HG03175 (cell line): ENCODE measurements around the gene PPFIBP2.
A peak's percentile ranks its signal among the peaks of the same experiment; 100 is the strongest.

ENCODE experiments used
- ATAC-seq: cut with Tn5 transposase; IDR thresholded peaks from one replicate; pipeline ENCODE4 v1.9.1; 2021; ENCODE audit warnings: mild to moderate bottlenecking, moderate library complexity; ENCODE audit not compliant: unreplicated experiment

PPFIBP2 gene

GRCh38 chr11:7621090-7621489, 107.3 kb downstream of the PPFIBP2 start:
- no peak for ATAC-seq

- no peak for ATAC-seq
These were observed 107.8 kb downstream of the PPFIBP2 start for GRCh38 chr11:7621554-7621953.

GRCh38 chr11:7622721-7623120, 108.9 kb downstream of the PPFIBP2 start:
- no peak for ATAC-seq

GRCh38 chr11:7628660-7629059, 114.9 kb downstream of the PPFIBP2 start:
- ATAC-seq, result no peak

- no peak for ATAC-seq
These were observed 116.2 kb downstream of the PPFIBP2 start for GRCh38 chr11:7630002-7630401.

- no peak for ATAC-seq
These were observed 118.4 kb downstream of the PPFIBP2 start for GRCh38 chr11:7632211-7632610.

- no peak for ATAC-seq
These were observed 121.3 kb downstream of the PPFIBP2 start for GRCh38 chr11:7635137-7635536.

GRCh38 chr11:7635708-7636107, 121.9 kb downstream of the PPFIBP2 start:
- ATAC-seq, result no peak

GRCh38 chr11:7636350-7636749, 122.6 kb downstream of the PPFIBP2 start:
- no peak for ATAC-seq

- ATAC-seq, result no peak
These were observed 123.8 kb downstream of the PPFIBP2 start for GRCh38 chr11:7637447-7638157.

GRCh38 chr11:7638710-7639642, 125.2 kb downstream of the PPFIBP2 start:
- ATAC-seq, result peak; percentile 61

GRCh38 chr11:7639643-7640025, 125.8 kb downstream of the PPFIBP2 start:
- ATAC-seq, result no peak

- no peak for ATAC-seq
These were observed 127.0 kb downstream of the PPFIBP2 start for GRCh38 chr11:7640816-7641215.

GRCh38 chr11:7642747-7643146, 128.9 kb downstream of the PPFIBP2 start:
- no peak for ATAC-seq

GRCh38 chr11:7643314-7643713, 129.5 kb downstream of the PPFIBP2 start:
- no peak for ATAC-seq

GRCh38 chr11:7645206-7645605, 131.4 kb downstream of the PPFIBP2 start:
- no peak for ATAC-seq

- ATAC-seq, result no peak
These were observed 133.1 kb downstream of the PPFIBP2 start for GRCh38 chr11:7646866-7647265.

- ATAC-seq, result no peak
These were observed 134.5 kb downstream of the PPFIBP2 start for GRCh38 chr11:7648264-7648663.

- ATAC-seq, result no peak
These were observed 137.3 kb downstream of the PPFIBP2 start for GRCh38 chr11:7651140-7651551.

GRCh38 chr11:7651700-7652099, 137.9 kb downstream of the PPFIBP2 start:
- ATAC-seq, result no peak

GRCh38 chr11:7654195-7654705, 140.5 kb downstream of the PPFIBP2 start:
- ATAC-seq, result no peak
